Upper lobe of right lung (tissue), 1 donor: ENCODE measurements around the gene MAML1. TPM values are rescaled to one million over a fixed set of nuclear protein-coding genes. Genes with fewer than 3 reads are reported as not detected.

Experiments used
- ATAC-seq: fragments of 200-7000 bp; cut with Tn5 transposase; one replicate; pipeline ENCODE4 v1.9.1; 2020; ENCODE audit warnings: mild to moderate bottlenecking, moderate library complexity
- DNase-seq: peaks from one replicate; pipeline ENCODE4 v3.0.0-alpha.2; 2020
- H3K27ac ChIP-seq: fragments of 200-600 bp; one replicate; pipeline ENCODE4 v1.8.0; 2022
- H3K27me3 ChIP-seq: fragments of 200-600 bp; one replicate; pipeline ENCODE4 v1.8.0; 2022; ENCODE audit warnings: mild to moderate bottlenecking
- H3K36me3 ChIP-seq: fragments of 200-600 bp; one replicate; pipeline ENCODE4 v1.8.0; 2022
- H3K4me1 ChIP-seq: fragments of 200-600 bp; one replicate; pipeline ENCODE4 v1.8.0; 2022
- H3K4me3 ChIP-seq: fragments of 200-600 bp; one replicate; pipeline ENCODE4 v1.8.0; 2022; ENCODE audit warnings: mild to moderate bottlenecking
- H3K9me3 ChIP-seq: fragments of 200-600 bp; one replicate; pipeline ENCODE4 v1.8.0; 2022
- CTCF ChIP-seq: fragments of 200-600 bp; IDR thresholded peaks from one replicate; pipeline ENCODE4 v1.8.0; 2022; ENCODE audit warnings: antibody characterized with exemption
- intact Hi-C: fragments of 100-400 bp; cut with DNase I; formaldehyde crosslinking; loops from one replicate; pipeline ENCODE4 v1.11.0; 2022
- total RNA-seq: library from RNA; stranded (reverse); fragmentation: NEBNext Ultra II Directional; extraction: Animal tissue kit (Norgen Biotek cat#: 25700); gene quantifications from one replicate; pipeline ENCODE4 v1.2.1, GENCODE V29; 2021
- donor health status: DM: no; HTN: yes; CAD: no; lungs with severe emphysema.

MAML1 gene
- total RNA-seq, 1 donor from 2014 or later, result 24.4 TPM

GRCh38 chr5:179778591-179778990 lies 46.0 kb downstream of the MAML1 start:
- intact Hi-C loops, result no loop called here
- ATAC-seq, result no peak
- Histone ChIP-seq H3K27me3 (no peaks in the 10 kb centered on the region), H3K4me1 (peaks cover 5% of the 10 kb centered on the region), H3K36me3 (peaks cover 45% of the 10 kb centered on the region), H3K9me3 (no peaks in the 10 kb centered on the region), H3K27ac (no peak overlapping the region), H3K4me3 (no peak overlapping the region)
- TF ChIP-seq CTCF, result no peak
- no peak for DNase-seq

DNA sequence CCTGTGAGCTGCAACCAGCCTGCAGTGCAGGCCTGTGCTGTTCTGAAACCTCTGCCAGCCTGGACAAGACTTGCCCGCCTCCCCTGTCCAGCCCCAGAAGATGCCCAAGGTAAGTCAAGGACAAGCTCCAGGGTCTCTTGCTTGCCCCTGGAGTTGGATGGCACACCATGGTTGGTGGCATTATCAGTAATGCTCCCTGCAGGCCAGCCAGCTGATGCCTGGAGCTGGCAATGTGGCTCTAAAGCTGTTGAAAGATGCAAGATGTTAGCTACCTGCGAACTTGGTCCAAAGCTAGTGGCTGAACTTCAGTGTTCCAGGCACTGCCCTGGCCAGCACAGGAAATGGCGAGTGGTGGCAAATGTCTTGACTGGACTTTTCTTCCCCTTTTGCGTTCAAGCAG lies 47.2 kb downstream of the MAML1 start:
- H3K27ac ChIP-seq, result no peak overlapping the region
- ATAC-seq (no peak), DNase-seq (no peak)
- no peaks in the 10 kb centered on the region for H3K9me3 ChIP-seq
- TF ChIP-seq CTCF, result no peak
- peaks cover 5% of the 10 kb centered on the region for H3K4me1 ChIP-seq
- peaks cover 33% of the 10 kb centered on the region for H3K36me3 ChIP-seq
- H3K4me3 ChIP-seq, result no peak overlapping the region
- intact Hi-C loops, result no loop called here
- H3K27me3 ChIP-seq, result no peaks in the 10 kb centered on the region

- no peak for TF ChIP-seq CTCF
- Histone ChIP-seq H3K27ac (no peak overlapping the region), H3K9me3 (no peaks in the 10 kb centered on the region), H3K36me3 (peaks cover 28% of the 10 kb centered on the region), H3K4me3 (no peak overlapping the region), H3K4me1 (peaks cover 5% of the 10 kb centered on the region), H3K27me3 (no peaks in the 10 kb centered on the region)
- ATAC-seq, result peak; percentile 81
- intact Hi-C loops, result no loop called here
- peak; percentile 73 for DNase-seq
Measured at GRCh38 chr5:179780362-179780761, 47.7 kb downstream of the MAML1 start.

- H3K36me3 ChIP-seq, result peaks cover 14% of the 10 kb centered on the region
- intact Hi-C loops, result no loop called here
- H3K27ac ChIP-seq, result no peak overlapping the region
- TF ChIP-seq CTCF, result no peak
- ATAC-seq, result no peak
- no peak overlapping the region for H3K4me3 ChIP-seq
- DNase-seq, result no peak
- H3K4me1 ChIP-seq, result peaks cover 5% of the 10 kb centered on the region
- H3K27me3 ChIP-seq, result no peaks in the 10 kb centered on the region
- no peaks in the 10 kb centered on the region for H3K9me3 ChIP-seq
Measured at GRCh38 chr5:179781846-179782245, 49.2 kb downstream of the MAML1 start.

DNA sequence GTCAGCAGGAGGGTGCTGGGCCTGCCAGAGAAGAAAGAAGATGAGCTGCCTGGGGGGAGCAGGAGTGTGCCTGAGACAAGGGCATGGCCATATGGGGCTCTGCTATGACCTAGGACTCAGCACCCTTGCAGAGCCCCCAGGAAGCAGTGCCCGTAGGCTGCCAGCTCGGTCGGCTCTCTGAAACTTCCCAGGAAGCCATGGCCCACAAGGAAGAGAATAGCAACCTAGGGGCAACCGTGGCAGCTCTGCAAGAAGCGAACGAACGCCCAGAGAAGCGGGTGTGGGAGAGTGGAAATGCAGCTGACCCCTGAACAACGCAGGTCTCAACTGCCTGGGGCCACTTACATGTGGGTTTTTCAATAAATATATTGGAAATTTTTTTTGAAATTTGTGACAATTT lies 50.5 kb downstream of the MAML1 start:
- no peak overlapping the region for H3K4me3 ChIP-seq
- DNase-seq (no peak), ATAC-seq (no peak)
- TF ChIP-seq CTCF, result no peak
- no peak overlapping the region for H3K27ac ChIP-seq
- H3K27me3 ChIP-seq, result no peaks in the 10 kb centered on the region
- intact Hi-C loops, result no loop called here
- peaks cover under 1% of the 10 kb centered on the region for H3K36me3 ChIP-seq
- no peaks in the 10 kb centered on the region for H3K9me3 ChIP-seq
- peaks cover 5% of the 10 kb centered on the region for H3K4me1 ChIP-seq

DNA sequence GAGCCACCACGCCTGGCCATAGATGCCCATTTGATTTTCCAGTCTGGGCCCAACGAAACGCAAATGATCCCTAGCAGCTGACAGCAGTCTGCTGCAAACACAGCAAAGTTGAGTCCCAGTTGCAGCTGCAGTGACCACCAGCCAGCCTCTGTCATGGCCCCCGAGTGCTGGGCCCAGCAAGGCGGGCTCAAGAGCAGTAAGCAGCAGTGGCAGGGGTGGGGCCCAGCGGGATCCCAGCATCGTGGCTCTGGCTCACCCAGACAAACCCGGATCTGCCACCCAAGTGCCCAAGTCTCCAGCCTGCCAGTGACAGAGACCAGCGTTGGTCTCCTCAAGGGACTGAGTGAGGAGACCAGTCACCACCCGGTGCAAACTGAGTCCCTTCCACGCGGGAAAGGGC lies 54.2 kb downstream of the MAML1 start:
- intact Hi-C loops, result no loop called here
- Histone ChIP-seq H3K4me3 (no peak overlapping the region), H3K4me1 (peaks cover 4% of the 10 kb centered on the region), H3K27me3 (no peaks in the 10 kb centered on the region), H3K27ac (no peak overlapping the region), H3K36me3 (no peaks in the 10 kb centered on the region), H3K9me3 (no peaks in the 10 kb centered on the region)
- no peak for ATAC-seq
- no peak for TF ChIP-seq CTCF
- DNase-seq, result no peak
